ENCODE data around the gene APOOL.
"Not testable (repeated sequence)": the region's sequence is repeated elsewhere in the genome, so short reads cannot be mapped to it uniquely, and the experiment has no call there.

The APOOL gene

DNA sequence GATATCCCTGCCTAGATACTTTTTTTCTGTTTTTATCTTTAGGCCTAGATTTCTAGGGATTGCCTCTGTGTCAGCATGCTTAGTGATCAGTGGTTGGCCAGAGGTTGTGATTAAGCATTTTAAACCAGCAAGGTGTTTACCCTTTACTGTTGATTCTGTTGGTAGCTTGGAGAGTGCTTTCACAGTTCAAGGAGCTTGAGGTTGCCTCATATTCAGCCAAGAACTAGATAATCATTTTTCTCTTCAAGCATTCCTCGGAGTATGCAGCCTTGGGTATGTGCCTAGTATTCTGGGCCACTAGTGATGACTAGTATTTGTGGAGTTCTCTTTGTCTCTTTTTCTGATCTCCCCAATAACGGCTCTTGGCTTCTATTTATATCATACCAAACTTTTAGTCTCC, 20.4 kb downstream of the APOOL start:
- Histone ChIP-seq H3K4me3 (ENCODE audit: low read length) (no peak overlapping the region), H3K4me1 (ENCODE audit: control insufficient read depth, insufficient read depth, low read length) (no peaks in the 10 kb centered on the region), H3K27me3 (replicated peaks; ENCODE audit: control insufficient read depth, insufficient read depth, low read length) (no peaks in the 10 kb centered on the region), H3K36me3 (ENCODE audit: control insufficient read depth, insufficient read depth, low read length, severe bottlenecking) (no peaks in the 10 kb centered on the region), H3K9me3 (ENCODE audit: control insufficient read depth, low read length) (peaks cover 10% of the 10 kb centered on the region), H3K9ac (ENCODE audit: low read length) (no peak overlapping the region)
- no peak for DNase-seq (ENCODE audit: low read depth)

DNA sequence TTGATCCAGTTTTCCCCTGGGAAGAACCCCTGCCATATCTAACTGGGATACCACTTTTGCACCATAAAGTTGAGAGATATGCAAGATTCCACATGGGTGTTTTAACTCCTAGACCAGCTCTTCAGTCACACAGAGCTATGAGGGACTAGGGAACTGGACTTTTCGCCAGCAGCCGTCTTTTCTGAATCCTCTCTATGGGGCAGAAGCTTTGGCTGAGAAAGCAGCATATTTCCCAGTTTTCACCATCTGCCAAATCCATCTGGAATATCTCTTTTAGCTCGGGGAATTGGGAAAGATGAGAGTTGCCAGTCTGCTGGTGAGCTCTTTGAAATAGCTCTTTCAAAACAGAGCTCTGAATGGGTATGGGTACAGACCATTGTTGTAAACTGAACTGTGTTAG, 20.9 kb downstream of the APOOL start:
- Histone ChIP-seq H3K4me3 (ENCODE audit: low read length) (no peak overlapping the region), H3K27me3 (replicated peaks; ENCODE audit: control insufficient read depth, insufficient read depth, low read length) (no peaks in the 10 kb centered on the region), H3K9ac (ENCODE audit: low read length) (no peak overlapping the region), H3K4me1 (ENCODE audit: control insufficient read depth, insufficient read depth, low read length) (no peaks in the 10 kb centered on the region), H3K9me3 (ENCODE audit: control insufficient read depth, low read length) (peaks cover 10% of the 10 kb centered on the region), H3K36me3 (ENCODE audit: control insufficient read depth, insufficient read depth, low read length, severe bottlenecking) (no peaks in the 10 kb centered on the region)
- DNase-seq (ENCODE audit: low read depth), result no peak

DNA sequence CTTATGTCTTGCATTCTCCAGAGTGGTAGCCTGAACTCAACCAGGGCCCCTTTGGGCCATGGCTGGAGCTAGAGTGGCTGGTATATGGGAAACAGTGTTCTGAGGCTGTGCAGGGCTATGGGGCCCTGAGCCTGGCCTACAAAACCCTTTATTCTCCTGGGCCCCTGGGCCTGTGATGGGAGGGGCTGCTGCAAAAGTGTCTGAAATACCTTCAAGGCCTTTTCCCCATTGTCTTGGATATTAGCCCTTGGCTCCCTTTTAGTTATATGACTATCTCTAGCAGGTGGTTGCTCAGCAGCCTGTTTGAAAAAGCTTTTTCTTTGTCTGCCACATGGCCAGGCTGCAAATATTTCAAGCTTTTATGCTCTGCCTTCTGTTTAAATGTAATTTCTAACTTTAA, 22.5 kb downstream of the APOOL start:
- Histone ChIP-seq H3K9me3 (ENCODE audit: control insufficient read depth, low read length) (peaks cover 10% of the 10 kb centered on the region), H3K9ac (ENCODE audit: low read length) (no peak overlapping the region), H3K36me3 (ENCODE audit: control insufficient read depth, insufficient read depth, low read length, severe bottlenecking) (no peaks in the 10 kb centered on the region), H3K27me3 (replicated peaks; ENCODE audit: control insufficient read depth, insufficient read depth, low read length) (no peaks in the 10 kb centered on the region), H3K4me1 (ENCODE audit: control insufficient read depth, insufficient read depth, low read length) (no peaks in the 10 kb centered on the region), H3K4me3 (ENCODE audit: low read length) (no peak overlapping the region)
- DNase-seq (ENCODE audit: low read depth), result no peak

DNA sequence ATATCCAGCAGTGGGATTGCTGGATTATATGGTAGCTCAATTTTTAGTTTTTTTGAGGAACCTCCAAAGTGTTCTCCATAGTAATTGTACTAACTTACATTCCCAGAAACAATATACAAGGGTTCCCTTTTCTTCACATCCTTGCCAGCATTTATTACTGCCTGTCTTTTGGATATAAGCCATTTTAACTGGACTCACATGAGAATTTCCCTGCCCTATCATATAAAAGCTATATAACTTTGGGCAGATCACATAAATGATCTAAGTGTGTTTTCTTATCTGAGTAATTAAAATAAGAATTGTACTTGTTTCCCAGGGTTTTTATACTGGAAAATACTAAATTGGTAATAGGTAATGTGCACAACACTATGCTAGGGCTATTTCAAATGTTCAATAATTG, 25.4 kb downstream of the APOOL start:
- no peaks in the 10 kb centered on the region for H3K36me3 ChIP-seq (ENCODE audit: control insufficient read depth, insufficient read depth, low read length, severe bottlenecking)
- DNase-seq (ENCODE audit: low read depth), result no peak
- H3K4me1 ChIP-seq (ENCODE audit: control insufficient read depth, insufficient read depth, low read length), result no peaks in the 10 kb centered on the region
- H3K9me3 ChIP-seq (ENCODE audit: control insufficient read depth, low read length), result peaks cover 10% of the 10 kb centered on the region
- H3K4me3 ChIP-seq (ENCODE audit: low read length), result no peak overlapping the region
- no peaks in the 10 kb centered on the region for H3K27me3 ChIP-seq (replicated peaks; ENCODE audit: control insufficient read depth, insufficient read depth, low read length)
- no peak overlapping the region for H3K9ac ChIP-seq (ENCODE audit: low read length)

DNA sequence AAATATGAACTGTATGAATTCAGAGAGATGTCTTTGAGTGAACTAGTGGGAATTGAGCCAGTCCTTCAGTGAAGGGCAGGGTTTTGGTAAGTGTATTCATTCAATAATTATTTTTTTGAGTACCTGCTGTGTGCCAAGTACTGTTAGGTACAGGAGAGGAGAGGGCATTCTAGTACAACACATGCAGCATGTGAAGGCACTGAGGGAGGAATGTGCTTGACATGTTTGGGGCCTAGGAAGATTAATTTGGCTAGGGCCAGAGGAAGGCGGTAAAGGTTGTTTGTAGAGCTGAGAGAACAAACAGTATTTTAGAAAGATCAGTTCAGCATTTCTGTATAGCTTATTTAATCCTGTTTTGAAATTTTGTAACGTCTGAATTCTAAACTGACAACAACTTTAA, 27.8 kb downstream of the APOOL start:
- no peak overlapping the region for H3K9ac ChIP-seq (ENCODE audit: low read length)
- H3K4me3 ChIP-seq (ENCODE audit: low read length), result no peak overlapping the region
- no peaks in the 10 kb centered on the region for H3K4me1 ChIP-seq (ENCODE audit: control insufficient read depth, insufficient read depth, low read length)
- no peaks in the 10 kb centered on the region for H3K27me3 ChIP-seq (replicated peaks; ENCODE audit: control insufficient read depth, insufficient read depth, low read length)
- no peak for DNase-seq (ENCODE audit: low read depth)
- no peaks in the 10 kb centered on the region for H3K36me3 ChIP-seq (ENCODE audit: control insufficient read depth, insufficient read depth, low read length, severe bottlenecking)
- peaks cover 10% of the 10 kb centered on the region for H3K9me3 ChIP-seq (ENCODE audit: control insufficient read depth, low read length)

DNA sequence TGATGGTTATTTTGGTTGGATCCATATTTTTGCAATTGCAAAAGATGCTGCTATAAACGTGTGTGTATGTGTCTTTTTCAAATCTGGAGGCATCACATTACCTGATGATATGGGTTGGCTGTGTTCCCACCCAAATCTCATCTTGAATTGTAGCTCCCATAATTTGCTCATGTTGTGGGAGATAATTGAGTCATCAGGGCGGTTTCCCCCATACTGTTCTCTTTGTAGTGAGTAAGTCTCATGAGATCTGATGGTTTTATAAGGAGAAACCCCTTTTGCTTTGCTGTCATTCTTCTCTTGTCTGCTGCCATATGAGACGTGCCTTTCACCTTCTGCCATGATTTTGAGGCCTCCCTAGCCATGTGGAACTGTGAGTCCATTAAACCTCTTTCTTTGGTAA, 33.4 kb downstream of the APOOL start:
- no peak for DNase-seq (ENCODE audit: low read depth)
- peaks cover 18% of the 10 kb centered on the region for H3K9me3 ChIP-seq (ENCODE audit: control insufficient read depth, low read length)
- no peaks in the 10 kb centered on the region for H3K4me1 ChIP-seq (ENCODE audit: control insufficient read depth, insufficient read depth, low read length)
- H3K4me3 ChIP-seq (ENCODE audit: low read length), result no peak overlapping the region
- H3K27me3 ChIP-seq (replicated peaks; ENCODE audit: control insufficient read depth, insufficient read depth, low read length), result no peaks in the 10 kb centered on the region
- no peak overlapping the region for H3K9ac ChIP-seq (ENCODE audit: low read length)
- H3K36me3 ChIP-seq (ENCODE audit: control insufficient read depth, insufficient read depth, low read length, severe bottlenecking), result no peaks in the 10 kb centered on the region

DNA sequence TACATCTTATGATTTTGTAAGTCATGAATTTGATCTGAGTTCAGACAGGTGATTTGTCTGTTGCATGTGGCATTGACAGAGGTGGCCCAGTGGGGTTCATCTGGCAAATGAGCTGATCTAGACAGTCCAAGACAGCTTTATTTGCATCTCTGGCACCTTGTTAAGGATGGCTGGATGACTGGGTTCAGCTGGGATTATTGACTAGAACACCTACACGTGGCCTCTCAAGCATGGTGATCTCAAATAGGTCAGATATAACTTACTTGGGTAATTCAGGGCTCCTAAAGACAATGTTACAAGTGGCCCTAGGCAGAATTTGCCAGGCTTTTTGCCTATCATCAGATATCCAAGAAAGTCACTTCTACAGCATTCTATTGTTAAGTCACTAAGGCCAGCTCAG, 48.0 kb downstream of the APOOL start:
- no peak for DNase-seq (ENCODE audit: low read depth)
- Histone ChIP-seq H3K36me3 (ENCODE audit: control insufficient read depth, insufficient read depth, low read length, severe bottlenecking) (no peaks in the 10 kb centered on the region), H3K4me1 (ENCODE audit: control insufficient read depth, insufficient read depth, low read length) (peaks cover 20% of the 10 kb centered on the region), H3K9ac (ENCODE audit: low read length) (peak overlapping the region; percentile 60), H3K4me3 (ENCODE audit: low read length) (no peak overlapping the region), H3K27me3 (replicated peaks; ENCODE audit: control insufficient read depth, insufficient read depth, low read length) (no peaks in the 10 kb centered on the region), H3K9me3 (ENCODE audit: control insufficient read depth, low read length) (no peaks in the 10 kb centered on the region)

DNA sequence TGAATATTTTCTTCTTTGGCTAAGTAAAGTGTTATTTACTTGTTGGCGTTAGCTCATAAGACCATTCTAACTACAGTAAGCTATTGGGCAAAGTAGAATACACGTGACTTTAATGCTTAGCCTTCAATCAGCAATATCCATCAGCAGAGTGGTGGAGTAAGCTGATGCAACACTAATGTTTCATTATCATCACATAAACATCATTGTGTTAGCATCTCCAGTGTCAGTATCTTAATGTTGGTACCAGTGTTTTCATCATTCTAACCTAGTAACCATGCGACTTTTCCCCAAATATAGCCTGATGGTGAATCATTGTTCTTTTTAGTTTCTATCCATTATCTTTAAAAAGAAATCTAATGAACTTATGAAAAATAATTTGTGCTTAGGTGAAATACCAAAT, 48.5 kb downstream of the APOOL start:
- H3K9ac ChIP-seq (ENCODE audit: low read length), result peak overlapping the region; percentile 60
- no peak overlapping the region for H3K4me3 ChIP-seq (ENCODE audit: low read length)
- peaks cover 20% of the 10 kb centered on the region for H3K4me1 ChIP-seq (ENCODE audit: control insufficient read depth, insufficient read depth, low read length)
- no peaks in the 10 kb centered on the region for H3K27me3 ChIP-seq (replicated peaks; ENCODE audit: control insufficient read depth, insufficient read depth, low read length)
- H3K9me3 ChIP-seq (ENCODE audit: control insufficient read depth, low read length), result no peaks in the 10 kb centered on the region
- no peaks in the 10 kb centered on the region for H3K36me3 ChIP-seq (ENCODE audit: control insufficient read depth, insufficient read depth, low read length, severe bottlenecking)
- peak; percentile 32 for DNase-seq (ENCODE audit: low read depth)

DNA sequence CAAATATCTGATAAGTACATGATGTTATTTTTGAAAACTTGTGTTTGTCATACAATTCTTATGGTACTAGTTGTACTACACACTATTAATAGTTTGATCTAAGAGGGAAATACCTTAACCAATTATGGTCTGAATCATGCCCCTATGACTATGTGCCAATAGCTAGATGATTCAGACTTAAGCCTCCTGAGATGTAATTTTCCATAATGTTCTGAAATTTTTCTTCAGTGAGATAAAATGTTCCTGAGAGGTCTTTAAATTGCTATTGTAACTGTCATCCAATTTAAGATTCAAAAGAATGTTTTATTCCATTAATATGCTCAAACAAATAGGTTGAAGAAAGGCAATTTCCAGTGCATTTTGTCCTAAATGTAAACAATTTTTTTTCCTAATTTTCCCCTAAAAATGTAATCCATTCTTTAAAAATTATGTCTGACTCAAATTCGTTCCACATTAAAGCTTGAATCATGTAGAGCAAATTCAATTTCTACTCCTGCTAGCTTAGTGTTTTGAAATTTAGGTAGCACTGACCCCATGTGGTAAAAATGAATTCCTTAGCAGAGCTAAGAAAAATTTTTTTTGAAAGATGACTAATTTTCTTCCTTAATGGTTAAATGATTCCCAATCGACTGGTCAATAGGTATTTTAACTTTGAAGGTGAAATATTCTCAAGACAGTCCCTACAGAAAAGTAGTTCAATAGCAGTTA, 49.1 kb downstream of the APOOL start:
- Histone ChIP-seq H3K4me3 (ENCODE audit: low read length) (peak overlapping the region; percentile 48), H3K27me3 (replicated peaks; ENCODE audit: control insufficient read depth, insufficient read depth, low read length) (no peaks in the 10 kb centered on the region), H3K36me3 (ENCODE audit: control insufficient read depth, insufficient read depth, low read length, severe bottlenecking) (no peaks in the 10 kb centered on the region), H3K4me1 (ENCODE audit: control insufficient read depth, insufficient read depth, low read length) (peaks cover 20% of the 10 kb centered on the region), H3K9me3 (ENCODE audit: control insufficient read depth, low read length) (no peaks in the 10 kb centered on the region), H3K9ac (ENCODE audit: low read length) (peak overlapping the region; percentile 85)
- DNase-seq (ENCODE audit: low read depth), result peak; percentile 80

DNA sequence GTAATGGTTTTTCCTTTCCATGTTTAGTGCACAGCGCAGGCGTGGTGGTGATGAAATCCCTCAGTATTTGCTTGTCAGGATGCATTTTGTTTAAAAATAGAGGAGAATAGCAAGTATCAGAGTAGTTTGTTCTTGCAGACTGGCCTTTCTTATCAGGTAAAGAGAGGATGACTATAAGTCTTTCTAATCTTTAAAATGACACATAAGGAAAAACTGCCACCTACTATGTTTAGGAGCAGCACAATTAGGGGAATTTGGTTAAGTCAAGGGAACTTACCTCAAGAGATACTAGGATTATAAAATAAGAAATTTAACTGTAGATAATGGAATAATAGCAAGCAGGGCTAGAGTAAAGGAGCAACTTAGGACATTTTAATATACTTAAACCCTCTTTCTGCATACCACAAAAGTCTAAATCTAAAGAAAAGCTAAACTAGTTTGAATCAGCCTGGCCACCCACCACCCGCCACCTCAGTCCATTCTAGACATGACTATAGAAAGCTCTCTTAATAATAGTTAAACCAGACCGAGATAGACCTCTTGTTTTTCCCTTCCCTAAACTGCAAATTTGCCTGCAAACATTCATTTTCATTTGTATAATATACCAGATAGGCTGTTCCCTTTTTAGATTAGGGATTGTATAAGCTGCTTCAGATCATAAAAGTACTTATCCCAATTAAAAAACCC, 62.0 kb downstream of the APOOL start:
- Histone ChIP-seq H3K36me3 (ENCODE audit: control insufficient read depth, insufficient read depth, low read length, severe bottlenecking) (peaks cover 16% of the 10 kb centered on the region), H3K9ac (ENCODE audit: low read length) (no peak overlapping the region), H3K27me3 (replicated peaks; ENCODE audit: control insufficient read depth, insufficient read depth, low read length) (no peaks in the 10 kb centered on the region), H3K4me1 (ENCODE audit: control insufficient read depth, insufficient read depth, low read length) (no peaks in the 10 kb centered on the region), H3K9me3 (ENCODE audit: control insufficient read depth, low read length) (peaks cover 3% of the 10 kb centered on the region), H3K4me3 (ENCODE audit: low read length) (no peak overlapping the region)
- DNase-seq (ENCODE audit: low read depth), result no peak

DNA sequence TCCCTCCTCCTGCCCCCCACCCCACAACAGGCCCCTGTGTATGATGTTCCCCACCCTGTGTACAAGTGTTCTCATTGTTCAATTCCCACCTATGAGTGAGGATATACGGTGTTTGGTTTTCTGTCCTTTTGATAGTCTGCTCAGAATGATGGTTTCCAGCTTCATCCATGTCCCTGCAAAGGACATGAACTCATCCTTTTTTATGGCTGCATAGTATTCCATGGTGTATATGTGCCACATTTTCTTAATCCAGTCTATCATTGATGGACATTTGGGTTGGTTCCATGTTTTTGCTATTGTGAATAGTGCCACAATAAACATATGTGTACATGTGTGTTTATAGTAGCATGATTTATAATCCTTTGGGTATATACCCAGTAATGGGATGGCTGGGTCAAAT, 73.6 kb downstream of the APOOL start:
- not testable (repeated sequence) for H3K4me3 ChIP-seq (ENCODE audit: low read length); H3K27me3 ChIP-seq (replicated peaks; ENCODE audit: control insufficient read depth, insufficient read depth, low read length); H3K9me3 ChIP-seq (ENCODE audit: control insufficient read depth, low read length); DNase-seq (ENCODE audit: low read depth); H3K4me1 ChIP-seq (ENCODE audit: control insufficient read depth, insufficient read depth, low read length); H3K9ac ChIP-seq (ENCODE audit: low read length); H3K36me3 ChIP-seq (ENCODE audit: control insufficient read depth, insufficient read depth, low read length, severe bottlenecking)

All from adipocyte (in vitro differentiated cells).